Inflammatory macrophage (primary cell): ENCODE results near the gene AQP10.
"Not testable (repeated sequence)": the region's sequence is repeated elsewhere in the genome, so short reads cannot be mapped to it uniquely, and the experiment has no call there.

Experiments
- DNase-seq, 2 donors: peaks; one replicate each; pipeline ENCODE4 v3.0.0-alpha.2; 2020 to 2022

The AQP10 gene

DNA sequence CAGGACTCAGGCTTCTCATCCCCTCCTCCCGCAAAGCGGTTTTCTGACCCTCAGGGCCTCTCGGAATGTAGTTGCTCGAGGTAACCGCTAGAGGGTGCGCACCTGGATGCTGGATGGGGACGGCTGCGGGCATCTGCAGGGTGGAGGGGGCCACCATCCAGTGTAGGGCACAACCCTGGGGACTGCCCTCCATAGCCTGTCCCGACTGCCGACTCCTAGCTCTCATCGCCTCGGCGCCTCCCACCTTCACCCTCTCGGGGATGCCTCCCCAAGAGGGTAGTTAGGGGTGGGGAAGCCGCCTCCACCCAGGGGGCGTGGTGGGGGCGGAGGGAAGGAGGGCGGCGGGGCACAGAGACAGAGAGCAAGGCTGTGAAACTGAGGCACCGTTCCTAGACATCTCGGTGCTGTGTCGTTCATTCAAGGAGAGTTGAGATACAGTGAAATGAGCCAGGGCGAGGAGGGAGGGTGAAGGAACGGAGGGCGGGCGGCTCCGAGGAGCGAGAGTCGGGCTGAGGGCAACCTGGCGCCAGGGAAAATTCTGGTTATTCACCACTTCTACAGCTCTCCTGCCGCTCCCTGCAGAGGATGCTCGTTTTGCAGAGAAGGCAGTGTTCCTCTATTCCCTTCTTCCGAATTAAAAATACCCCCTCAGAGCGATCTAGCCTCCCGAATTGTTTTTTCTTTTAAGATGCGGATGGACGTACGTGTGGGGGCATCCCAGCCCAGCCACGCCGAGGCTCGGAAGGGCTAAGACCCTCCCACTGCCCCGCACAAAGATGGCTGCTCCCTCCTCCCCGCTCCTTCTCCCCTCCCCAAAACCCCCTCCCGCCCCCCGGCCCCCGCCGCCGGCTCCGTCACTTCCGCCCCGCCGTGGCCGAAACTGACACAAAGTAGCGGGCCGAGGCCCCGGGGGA lies 4.0 kb downstream of the AQP10 start, which contains the start of gene ATP8B2:
Gene ATP8B2, plus strand, starts transcription at position 857 of the 914 bp plus-strand sequence. CDS start 2,617 bp downstream, outside the sequence.
- DNase-seq = peak; percentile 20 to 29

DNA sequence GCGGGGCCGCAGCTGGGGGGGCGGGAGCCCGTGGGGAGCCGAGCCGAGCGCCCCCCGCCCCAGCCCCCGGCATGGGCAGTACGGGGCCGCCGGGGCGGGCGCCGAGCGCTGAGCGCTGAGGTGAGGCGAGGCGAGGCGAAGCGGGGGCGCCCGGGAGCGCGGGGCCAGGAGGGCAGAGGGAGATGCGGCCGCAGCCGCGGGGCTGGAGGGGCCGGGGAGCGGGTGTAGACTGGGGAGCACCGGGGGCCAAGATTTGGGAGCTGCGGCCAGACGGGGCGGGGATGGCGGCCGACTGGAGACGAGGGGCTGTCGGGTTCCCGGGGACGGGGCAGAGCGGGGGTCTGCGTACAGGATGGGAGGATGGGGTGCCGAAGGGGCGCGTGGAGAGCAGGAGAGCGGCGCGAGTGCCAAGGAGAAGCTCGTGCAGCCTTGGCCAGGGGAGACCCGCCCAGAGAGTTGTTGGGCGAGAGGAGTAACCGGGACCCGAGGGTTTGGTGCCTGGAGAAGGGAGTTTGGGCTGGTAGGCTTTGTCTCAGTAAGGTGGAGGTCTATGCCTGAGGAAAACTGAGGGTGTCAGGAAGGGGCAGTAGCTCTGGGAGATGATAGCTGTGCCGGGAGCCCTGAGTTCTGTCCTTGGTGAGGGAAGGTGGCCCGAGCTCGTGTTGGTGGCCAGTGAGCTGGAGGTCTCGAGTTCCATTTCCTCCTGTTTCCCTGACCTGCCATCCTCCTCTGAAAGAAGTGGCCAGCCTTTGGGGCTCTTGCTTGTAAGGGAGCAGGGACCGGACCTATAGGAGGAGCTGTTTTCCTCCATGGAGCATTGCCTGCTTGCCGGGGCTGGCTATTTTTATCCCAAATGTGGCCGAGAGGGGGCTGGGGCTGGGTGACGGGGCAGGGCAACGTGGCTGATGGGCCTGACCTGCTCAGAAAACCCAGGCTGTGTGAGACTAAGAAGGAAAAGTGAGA lies 5.0 kb downstream of the AQP10 start:
- DNase-seq = peak; percentile 33 to 36

DNA sequence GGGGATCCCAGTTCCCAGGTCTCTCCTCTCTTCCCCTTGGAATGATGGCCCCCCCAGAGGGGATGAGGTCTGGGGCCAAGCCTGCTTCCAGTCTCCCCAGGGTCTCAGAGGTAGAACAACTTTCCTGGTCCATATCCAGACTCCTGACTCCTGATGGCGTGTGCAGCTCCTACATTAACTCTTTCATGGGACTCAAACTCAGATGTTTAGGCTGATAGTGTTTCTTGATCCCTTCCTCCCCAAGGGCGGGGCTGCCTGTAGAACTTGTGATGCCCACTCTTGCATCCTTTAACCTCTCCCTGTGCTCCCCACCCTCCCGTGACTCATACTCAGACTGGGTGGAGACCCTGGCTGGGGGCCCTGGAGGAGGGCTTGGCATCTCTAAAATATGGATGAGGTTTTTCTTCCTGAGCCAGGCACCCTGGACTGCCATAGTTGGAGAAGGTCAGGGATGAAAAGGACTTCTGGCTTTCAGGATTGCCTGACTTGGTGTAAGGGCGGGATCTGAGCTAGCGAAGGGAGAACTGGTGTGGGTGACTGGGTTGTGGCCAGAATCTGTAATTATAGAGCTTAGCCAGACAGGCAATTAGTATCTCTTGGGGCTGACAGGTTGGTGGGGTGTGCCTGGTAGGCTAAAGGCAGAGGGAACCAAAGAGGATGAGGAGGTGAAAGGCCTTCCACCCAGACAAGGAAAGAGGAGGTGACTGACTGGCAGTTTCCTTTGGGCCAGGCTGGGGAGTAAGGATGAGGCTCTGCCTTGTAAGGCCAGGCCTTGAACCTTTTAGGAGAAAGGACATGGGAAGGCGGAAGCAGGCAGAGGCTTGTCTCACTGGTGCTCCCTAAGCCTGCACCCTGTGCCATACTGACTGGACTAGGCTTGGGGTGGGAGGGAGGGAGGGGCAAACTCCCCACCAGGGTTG lies 5.9 kb downstream of the AQP10 start:
- no peak for DNase-seq

DNA sequence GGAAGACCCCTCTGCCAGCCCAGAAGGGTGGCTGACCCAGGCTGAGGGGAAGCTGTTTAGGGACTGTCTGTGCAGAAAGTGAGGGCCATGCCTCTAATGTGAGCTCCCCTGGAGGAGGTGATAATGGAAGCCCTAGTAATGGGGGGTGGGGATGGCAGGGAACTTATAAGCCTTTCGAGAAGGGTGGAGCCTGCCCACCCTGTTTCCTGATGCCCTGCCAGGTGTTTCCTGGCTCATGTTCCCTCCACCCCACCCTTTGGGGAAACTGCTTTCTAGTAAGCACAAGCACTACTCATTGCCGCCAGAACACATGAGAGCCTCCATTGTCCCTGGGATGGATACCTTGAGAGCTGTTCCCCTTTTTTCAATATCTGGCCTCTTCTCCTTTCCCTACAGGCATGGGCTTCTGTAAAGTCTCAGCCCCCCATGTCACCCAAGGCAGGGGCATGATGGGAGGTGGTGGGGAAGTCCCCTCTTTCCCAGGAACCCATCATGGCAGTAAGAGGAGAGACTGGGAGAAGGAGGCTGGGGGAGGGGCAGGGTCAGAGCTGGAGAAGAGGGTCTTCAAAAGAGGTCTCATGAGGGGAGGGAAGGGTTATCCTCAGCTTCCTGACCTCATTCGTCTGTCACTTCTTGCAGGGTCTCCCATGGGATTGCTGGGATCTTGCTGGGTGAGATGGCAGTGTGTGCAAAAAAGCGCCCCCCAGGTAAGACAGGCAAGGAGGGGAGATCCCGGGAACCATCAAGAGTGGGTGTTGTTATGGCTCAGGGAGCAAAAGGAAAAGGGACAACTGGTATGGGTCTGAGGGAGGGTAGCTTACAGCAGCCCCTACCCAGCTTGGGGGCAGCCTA lies 6.8 kb downstream of the AQP10 start:
- no peak for DNase-seq

DNA sequence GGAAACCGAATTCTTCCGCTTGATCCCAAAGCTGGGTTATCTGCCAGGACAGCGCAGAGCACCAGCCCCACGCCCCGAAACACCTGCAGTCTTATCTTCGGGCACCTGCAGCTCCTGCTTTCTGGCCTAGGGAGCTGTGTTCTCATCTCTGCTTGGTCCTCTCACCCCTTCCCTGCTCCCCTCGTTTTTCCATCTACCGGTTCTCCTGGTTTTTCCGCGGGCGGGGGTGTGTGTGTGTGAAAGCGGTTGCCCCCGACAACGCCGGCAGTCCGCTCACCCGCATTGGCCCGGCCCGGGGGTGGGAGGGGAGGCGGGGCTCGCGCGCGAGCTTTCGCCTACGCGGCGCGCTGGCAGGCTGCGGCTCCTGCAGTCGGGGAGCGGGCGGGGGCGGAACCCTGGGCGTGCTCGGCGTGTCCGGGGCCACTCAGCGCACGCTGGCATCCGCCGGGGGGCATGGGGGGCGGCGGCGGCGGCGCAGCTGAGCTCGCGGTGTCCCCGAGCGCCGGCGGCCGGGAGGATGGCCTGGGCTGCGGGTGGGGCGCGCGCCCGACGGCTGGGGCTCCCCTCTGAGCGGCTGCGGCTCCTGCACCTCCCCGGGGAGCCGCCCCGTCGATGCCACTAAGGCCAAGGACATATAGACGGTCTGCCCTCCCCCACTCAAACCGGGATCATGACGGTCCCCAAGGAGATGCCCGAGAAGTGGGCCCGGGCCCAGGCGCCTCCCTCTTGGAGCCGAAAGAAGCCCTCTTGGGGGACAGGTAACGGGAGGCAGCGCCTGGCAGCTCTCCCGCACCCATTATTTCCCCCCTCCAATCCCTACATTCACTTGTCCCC lies 7.6 kb downstream of the AQP10 start:
- peak; percentile 33 to 75 for DNase-seq

DNA sequence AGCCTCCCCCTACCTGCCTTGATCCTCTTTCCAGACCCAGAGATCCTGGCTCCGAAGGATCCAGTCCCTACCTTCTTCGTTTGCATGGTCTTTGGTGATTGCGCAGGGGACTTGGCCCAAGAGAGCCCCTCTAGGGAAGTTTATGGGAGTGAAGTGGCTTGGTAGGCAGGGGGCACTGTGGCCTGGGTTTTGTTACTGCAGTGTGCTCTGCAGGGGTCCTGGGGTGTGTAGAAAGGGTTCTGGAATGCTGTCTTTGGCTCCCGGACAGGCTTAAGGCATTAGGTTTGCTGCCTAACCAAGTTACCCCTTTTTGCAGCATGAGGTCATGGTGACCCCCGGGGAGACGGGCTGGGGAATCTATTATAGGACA lies 8.2 kb downstream of the AQP10 start:
- DNase-seq = no peak

DNA sequence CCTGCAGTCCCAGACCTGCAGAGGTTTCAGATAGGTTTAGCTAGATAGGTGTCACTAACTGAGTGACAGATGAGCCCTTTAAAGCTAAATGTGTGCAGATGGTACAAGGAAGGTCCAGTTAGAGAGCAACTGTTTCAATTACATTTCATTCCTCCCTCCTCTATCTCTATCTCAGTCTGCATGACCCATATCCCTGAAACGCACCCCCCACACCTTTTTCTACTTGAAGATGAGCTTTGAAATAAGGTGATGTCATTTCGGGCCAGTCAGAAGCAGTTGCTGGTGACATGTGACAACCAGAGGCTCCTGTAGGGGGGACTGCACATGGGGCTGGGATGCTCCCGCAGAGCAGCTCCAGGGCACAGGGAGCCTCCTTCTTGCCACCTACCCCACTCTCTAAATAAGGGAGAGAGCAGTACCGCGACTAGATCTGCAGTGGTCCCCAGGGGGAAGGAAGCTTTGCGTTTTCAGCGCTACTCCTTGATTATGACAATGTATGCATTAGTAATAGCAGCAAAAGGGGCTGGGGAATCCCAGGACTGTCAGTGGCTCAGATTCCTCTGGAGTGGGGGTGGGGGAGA lies 8.7 kb downstream of the AQP10 start:
- DNase-seq = no peak

DNA sequence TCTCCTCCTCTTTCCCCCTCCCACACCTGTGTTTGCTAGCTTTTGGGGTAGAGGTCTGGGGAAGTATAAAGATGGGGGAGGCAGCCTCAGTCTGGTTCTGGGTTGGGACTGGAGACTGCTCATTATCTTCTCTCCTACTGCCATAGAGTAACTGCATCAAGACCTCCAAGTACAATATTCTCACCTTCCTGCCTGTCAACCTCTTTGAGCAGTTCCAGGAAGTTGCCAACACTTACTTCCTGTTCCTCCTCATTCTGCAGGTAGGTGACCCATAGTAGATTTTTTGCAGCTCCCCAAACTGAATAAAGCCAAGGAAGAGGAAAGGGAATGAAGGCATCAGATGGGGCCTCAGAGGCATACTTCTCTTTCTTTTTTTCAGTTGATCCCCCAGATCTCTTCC lies 9.8 kb downstream of the AQP10 start:
- no peak for DNase-seq

DNA sequence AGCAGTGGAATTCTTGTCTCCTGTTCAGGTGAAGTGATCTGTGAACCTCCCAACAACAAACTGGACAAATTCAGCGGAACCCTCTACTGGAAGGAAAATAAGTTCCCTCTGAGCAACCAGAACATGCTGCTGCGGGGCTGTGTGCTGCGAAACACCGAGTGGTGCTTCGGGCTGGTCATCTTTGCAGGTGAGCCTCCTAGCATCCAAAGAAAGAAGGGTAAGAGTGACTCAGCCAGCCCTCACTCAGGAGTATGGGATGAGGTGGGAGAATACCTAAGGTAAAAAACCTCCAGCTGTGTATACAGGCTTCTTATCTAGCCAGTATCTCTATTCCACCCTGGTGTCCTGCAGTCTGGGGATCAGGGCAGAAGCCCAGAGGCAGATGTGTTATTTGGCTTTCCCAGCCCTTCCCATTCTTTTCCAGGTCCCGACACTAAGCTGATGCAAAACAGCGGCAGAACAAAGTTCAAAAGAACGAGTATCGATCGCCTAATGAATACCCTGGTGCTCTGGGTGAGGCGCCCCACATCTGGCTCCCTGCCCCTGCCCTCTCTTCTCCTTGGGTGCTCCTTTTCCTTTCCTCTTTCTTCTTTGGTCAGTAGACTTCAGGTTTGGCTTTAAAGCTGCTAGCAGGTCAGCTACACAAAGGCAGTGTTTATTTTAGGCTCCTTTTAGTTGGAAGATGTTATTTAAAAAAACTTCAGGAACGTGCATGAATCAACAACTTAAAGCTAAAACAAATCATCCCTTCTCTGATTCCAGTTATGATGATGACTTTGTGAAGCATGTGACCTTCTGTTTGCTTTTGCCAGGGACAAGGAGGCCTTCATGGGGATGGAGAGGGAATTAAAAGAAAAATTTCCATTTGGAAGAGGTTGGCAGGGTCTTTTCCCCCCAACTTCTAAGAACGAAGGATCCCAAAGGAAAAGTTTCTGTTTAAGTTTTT lies 13.5 kb downstream of the AQP10 start:
- no peak for DNase-seq

DNA sequence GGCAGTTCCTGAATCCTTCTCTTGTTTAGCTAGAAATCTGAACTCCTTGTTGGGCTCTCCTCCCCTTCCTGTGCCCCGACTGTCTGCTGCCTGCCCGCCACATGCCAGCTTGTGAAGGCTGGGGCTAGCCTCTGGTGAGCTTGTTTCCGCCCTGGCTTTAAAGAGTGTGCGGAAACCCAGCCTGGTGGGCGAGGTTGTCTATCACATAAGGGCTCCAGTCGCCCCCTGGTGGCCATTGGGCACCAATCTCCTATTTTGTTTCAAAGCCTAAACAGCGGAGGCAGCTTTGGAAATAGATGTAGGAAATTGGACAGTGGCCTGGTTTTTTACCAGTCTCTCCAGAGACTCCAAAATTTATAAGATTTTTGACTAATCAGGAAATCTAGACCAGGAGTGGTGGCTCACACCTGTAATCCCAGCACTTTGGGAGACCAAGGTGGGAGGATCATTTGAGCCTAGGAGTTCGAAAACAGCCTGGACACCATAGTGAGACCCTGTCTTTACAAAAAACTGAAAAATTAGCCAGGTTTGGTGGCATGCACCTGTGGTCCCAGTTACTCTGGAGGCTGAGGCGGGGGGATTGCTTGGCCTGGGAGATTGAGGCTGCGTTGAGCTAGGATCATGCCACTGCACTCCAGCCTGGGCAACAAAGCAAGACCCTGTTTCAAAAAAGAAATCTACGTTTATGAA lies 14.3 kb downstream of the AQP10 start:
- DNase-seq = peak; percentile 93 to 95

DNA sequence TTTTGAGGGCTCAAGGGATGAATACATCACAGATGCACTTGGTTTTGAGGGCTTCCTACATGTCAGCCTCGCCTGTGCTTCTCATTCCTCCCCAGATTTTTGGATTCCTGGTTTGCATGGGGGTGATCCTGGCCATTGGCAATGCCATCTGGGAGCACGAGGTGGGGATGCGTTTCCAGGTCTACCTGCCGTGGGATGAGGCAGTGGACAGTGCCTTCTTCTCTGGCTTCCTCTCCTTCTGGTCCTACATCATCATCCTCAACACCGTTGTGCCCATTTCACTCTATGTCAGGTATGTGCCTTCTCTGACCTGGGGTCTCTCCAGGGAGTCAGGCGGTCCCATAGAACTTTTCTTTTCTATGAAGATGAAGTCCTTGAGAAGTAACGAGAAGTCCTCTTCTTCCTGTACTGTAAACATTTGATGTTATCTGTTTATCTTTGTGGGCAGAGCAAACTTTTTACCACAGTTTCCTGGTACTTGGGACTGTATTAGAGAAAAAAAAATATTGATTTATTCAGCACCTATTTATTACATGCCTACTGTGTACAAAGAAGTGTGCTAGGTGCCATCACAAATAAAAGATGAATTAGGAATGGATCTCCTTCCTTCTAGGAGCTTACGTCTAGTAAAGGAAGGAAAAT lies 16.5 kb downstream of the AQP10 start:
- no peak for DNase-seq

DNA sequence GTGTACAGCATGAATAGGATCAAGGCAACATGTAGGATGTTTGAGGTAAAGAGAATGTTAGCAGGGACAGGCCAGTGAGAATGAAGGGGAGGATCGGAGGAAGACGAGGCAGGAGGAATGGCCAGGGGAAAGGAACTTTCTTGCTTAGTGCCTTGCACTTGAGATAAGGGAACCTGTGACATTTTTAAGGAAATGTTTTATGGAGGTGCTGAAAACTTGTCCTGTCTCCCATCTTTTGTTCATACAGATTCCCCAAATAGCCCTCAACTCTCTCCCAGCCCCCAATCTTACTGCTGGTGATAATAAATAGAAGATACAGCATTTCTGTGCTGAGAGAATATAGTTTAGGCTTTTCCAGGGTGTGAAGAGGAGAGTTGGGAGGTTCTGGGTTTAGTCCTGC lies 18.0 kb downstream of the AQP10 start:
- DNase-seq = no peak

DNA sequence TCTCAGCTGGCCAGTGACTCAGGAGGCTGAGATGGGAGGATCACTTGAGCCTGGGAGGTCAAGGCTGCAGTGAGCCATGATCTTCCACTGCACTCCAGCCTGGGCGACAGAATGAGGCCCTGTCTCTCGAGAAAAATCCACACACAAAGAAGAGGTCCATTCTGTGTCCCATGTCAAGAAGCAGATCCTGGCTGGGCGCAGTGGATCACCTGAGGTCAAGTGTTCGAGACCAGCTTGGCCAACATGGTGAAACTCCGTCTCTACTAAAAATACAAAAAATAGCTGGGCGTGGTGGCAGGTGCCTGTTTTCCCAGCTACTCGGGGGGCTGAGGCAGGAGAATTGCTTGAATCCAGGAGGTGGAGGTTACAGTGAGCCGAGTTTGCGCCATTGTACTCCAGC lies 20.5 kb downstream of the AQP10 start:
- DNase-seq = not testable (repeated sequence)

DNA sequence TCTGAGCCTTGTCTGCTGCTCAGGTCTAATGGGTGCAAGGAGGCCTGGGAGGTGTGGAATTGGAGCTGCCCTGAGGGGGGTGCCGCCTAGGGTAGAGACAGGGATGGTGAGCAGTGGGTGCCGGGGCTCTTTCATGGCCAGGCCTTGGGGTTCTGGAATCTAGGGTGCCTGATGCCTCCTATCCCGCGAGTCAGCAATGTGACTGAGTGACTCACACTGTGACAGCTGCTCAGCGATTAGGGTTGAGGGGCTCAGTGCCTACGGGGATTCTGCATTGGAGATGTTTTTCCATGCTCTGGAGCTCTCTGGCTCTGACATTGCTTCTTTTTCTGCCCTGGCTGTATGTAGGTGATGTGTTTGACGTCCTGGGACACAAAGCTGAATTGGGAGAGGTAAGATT lies 21.2 kb downstream of the AQP10 start:
- DNase-seq = no peak

DNA sequence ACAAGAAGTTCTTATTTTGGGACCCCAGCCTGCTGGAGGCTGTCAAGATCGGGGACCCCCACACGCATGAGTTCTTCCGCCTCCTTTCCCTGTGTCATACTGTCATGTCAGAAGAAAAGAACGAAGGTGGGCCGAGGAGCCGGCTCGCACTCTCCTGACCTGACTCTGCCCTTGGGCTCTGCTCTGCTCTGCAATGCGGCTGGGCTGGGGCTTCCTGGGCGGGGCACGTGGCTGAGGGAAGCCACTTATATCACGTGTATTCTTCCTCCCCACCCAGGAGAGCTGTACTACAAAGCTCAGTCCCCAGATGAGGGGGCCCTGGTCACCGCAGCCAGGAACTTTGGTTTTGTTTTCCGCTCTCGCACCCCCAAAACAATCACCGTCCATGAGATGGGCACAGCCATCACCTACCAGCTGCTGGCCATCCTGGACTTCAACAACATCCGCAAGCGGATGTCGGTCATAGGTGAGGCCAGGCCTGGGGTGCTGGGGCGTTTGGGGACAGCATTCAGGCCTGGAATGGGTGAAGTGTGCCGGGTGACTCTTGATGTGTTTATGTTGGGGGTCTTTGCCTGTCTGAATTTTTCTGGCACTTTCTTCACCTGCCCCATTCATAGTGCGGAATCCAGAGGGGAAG lies 22.1 kb downstream of the AQP10 start:
- DNase-seq = peak; percentile 36 to 40

DNA sequence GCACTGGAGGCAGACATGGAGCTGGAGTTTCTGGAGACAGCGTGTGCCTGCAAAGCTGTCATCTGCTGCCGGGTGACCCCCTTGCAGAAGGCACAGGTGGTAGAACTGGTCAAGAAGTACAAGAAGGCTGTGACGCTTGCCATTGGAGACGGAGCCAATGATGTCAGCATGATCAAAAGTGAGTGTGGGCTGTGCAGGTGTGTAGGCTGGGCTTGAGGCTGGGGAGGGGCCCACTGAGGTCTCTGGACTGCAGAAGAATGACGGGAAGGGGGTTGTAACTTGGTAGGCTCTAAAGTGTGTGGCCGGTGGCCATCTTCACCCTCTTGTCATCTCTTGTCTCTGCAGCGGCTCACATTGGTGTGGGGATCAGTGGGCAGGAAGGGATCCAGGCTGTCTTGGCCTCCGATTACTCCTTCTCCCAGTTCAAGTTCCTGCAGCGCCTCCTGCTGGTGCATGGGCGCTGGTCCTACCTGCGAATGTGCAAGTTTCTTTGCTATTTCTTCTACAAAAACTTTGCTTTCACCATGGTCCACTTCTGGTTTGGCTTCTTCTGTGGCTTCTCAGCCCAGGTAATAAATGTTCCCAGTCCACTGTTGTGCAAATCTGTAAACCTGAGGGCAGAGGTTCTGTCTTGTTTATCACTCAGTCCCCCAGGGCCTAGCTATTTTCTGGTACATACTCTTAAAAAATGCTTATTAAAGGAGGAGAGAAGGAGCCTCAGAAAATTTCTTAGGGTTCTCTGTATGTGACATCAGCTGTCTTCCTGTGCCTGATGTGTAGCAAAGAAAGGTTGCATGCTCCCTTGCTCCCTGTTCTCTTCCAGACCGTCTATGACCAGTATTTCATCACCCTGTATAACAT lies 24.3 kb downstream of the AQP10 start:
- DNase-seq = peak; percentile 47 to 54
